WTC11 (cell line): ENCODE results near the gene AATK. TPM values are rescaled to one million over a fixed set of nuclear protein-coding genes. Genes with fewer than 3 reads are reported as not detected.

Experiments
- ATAC-seq: fragments of 200-7000 bp; cut with Tn5 transposase; 2 replicates; pipeline ENCODE4 v1.10.0; 2021; ENCODE audit warnings: mild to moderate bottlenecking, moderate library complexity
- CTCF ChIA-PET: fragments of 300-600 bp; sonication (Branson Sonifier 250); formaldehyde crosslinking; loops from one replicate; lab custom pipeline; 2021; ENCODE audit warnings: antibody characterized with exemption; lab: Charles Lee
- POLR2A ChIA-PET: fragments of 350-600 bp; sonication (Branson Sonifier 250); formaldehyde crosslinking; loops from one replicate; lab custom pipeline; 2021; ENCODE audit warnings: antibody characterized with exemption; lab: Charles Lee
- DNase-seq: peaks from one replicate; pipeline ENCODE4 v3.0.0; 2021; ENCODE audit warnings: low spot score
- H3K27ac Mint-ChIP-seq: 2 replicates; pipeline ENCODE4 v1.8.0; 2021; ENCODE audit warnings: mixed read lengths
- H3K27me3 Mint-ChIP-seq: 2 replicates; pipeline ENCODE4 v1.8.0; 2021; ENCODE audit warnings: low read depth, mild to moderate bottlenecking, moderate library complexity, mixed read lengths
- H3K36me3 Mint-ChIP-seq: 2 replicates; pipeline ENCODE4 v1.8.0; 2021; ENCODE audit warnings: mixed read lengths
- H3K4me1 Mint-ChIP-seq: 2 replicates; pipeline ENCODE4 v1.8.0; 2022; ENCODE audit warnings: mixed read lengths
- H3K4me3 Mint-ChIP-seq: 2 replicates; pipeline ENCODE4 v1.8.0; 2021; ENCODE audit warnings: mild to moderate bottlenecking, moderate library complexity, mixed read lengths
- H3K9me3 Mint-ChIP-seq: 2 replicates; pipeline ENCODE4 v1.8.0; 2021; ENCODE audit warnings: mixed read lengths
- ATF3 ChIP-seq: sonication (generic); formaldehyde crosslinking; conservative IDR thresholded peaks from 2 replicates; pipeline ENCODE4 v1.8.1; 2022; ENCODE audit warnings: mild to moderate bottlenecking, missing genetic modification reagents
- ATF6 ChIP-seq: sonication (generic); formaldehyde crosslinking; IDR thresholded peaks from 2 replicates; pipeline ENCODE4 v1.8.1; 2023; ENCODE audit warnings: mild to moderate bottlenecking, missing genetic modification reagents
- CTCF ChIP-seq: fragments of 200-600 bp; IDR thresholded peaks from 2 replicates; pipeline ENCODE4 v1.8.0; 2022; ENCODE audit warnings: antibody characterized with exemption
- IRF1 ChIP-seq: sonication (generic); formaldehyde crosslinking; IDR thresholded peaks from 2 replicates; pipeline ENCODE4 v1.8.0; 2023; ENCODE audit warnings: missing genetic modification reagents
- MLX ChIP-seq: sonication (generic); formaldehyde crosslinking; IDR thresholded peaks from 2 replicates; pipeline ENCODE4 v1.8.1; 2023; ENCODE audit warnings: mild to moderate bottlenecking, missing genetic modification reagents, moderate library complexity
- NFATC4 ChIP-seq: fragments of 250-450 bp; sonication (Bioruptor Pico); IDR thresholded peaks from 2 replicates; pipeline ENCODE4 v1.9.0; 2021; ENCODE audit warnings: mild to moderate bottlenecking
- PREB ChIP-seq: sonication (generic); formaldehyde crosslinking; IDR thresholded peaks from 2 replicates; pipeline ENCODE4 v1.8.1; 2022; ENCODE audit warnings: mild to moderate bottlenecking, missing genetic modification reagents, moderate library complexity, borderline replicate concordance
- RELA ChIP-seq: sonication (generic); formaldehyde crosslinking; IDR thresholded peaks from 2 replicates; pipeline ENCODE4 v1.8.1; 2022; ENCODE audit warnings: missing genetic modification reagents, mild to moderate bottlenecking, borderline replicate concordance
- TEAD4 ChIP-seq: sonication (generic); formaldehyde crosslinking; IDR thresholded peaks from 2 replicates; pipeline ENCODE4 v1.8.0; 2022; ENCODE audit warnings: mild to moderate bottlenecking, missing genetic modification reagents
- USF1 ChIP-seq: sonication (generic); formaldehyde crosslinking; IDR thresholded peaks from 2 replicates; pipeline ENCODE4 v1.8.0; 2022; ENCODE audit warnings: mild to moderate bottlenecking, missing genetic modification reagents
- USF2 ChIP-seq: sonication (generic); formaldehyde crosslinking; IDR thresholded peaks from 2 replicates; pipeline ENCODE4 v1.8.1; 2023; ENCODE audit warnings: mild to moderate bottlenecking, missing genetic modification reagents, moderate library complexity
- ZMAT4 ChIP-seq: fragments of 250-450 bp; sonication (Bioruptor Pico); IDR thresholded peaks from 2 replicates; pipeline ENCODE4 v1.9.0; 2021; ENCODE audit warnings: mild to moderate bottlenecking
- ZNF121 ChIP-seq: sonication (generic); formaldehyde crosslinking; IDR thresholded peaks from 2 replicates; pipeline ENCODE4 v1.8.0; 2023; ENCODE audit warnings: missing genetic modification reagents
- ZNF138 ChIP-seq: sonication (generic); formaldehyde crosslinking; conservative IDR thresholded peaks from 2 replicates; pipeline ENCODE4 v1.8.1; 2022; ENCODE audit warnings: mild to moderate bottlenecking, moderate library complexity, missing genetic modification reagents
- ZNF263 ChIP-seq: sonication (generic); formaldehyde crosslinking; IDR thresholded peaks from 2 replicates; pipeline ENCODE4 v1.8.1; 2022; ENCODE audit warnings: low read depth, mild to moderate bottlenecking, moderate library complexity, missing genetic modification reagents
- ZNF281 ChIP-seq: sonication (generic); formaldehyde crosslinking; IDR thresholded peaks from 2 replicates; pipeline ENCODE4 v1.8.0; 2023; ENCODE audit warnings: mild to moderate bottlenecking, missing genetic modification reagents
- ZNF425 ChIP-seq: fragments of 250-450 bp; sonication (Bioruptor Pico); conservative IDR thresholded peaks from 2 replicates; pipeline ENCODE4 v1.9.0; 2021; ENCODE audit warnings: mild to moderate bottlenecking
- total RNA-seq: library from RNA; stranded (reverse); gene quantifications from 3 replicates; pipeline ENCODE4 v1.2.3, GENCODE V29; 2021

Gene AATK
- total RNA-seq, 1 experiment from 2014 or later = 2.9 TPM

- TF ChIP-seq ZNF425 (CRISPR knock-in tag) (no peak), NFATC4 (CRISPR knock-in tag) (no peak), ATF6 (no peak), USF2 (no peak), ZNF138 (CRISPR knock-in tag) (no peak), ZNF281 (CRISPR knock-in tag) (no peak), RELA (CRISPR knock-in tag) (no peak)
These were observed 17.8 kb upstream of the AATK start (continued) for GRCh38 chr17:81183807-81184206.

GRCh38 chr17:81183316-81183715, 17.3 kb upstream of the AATK start:
- Mint-ChIP-seq H3K9me3 (no peaks in the 10 kb centered on the region), H3K27ac (no peak overlapping the region), H3K36me3 (no peaks in the 10 kb centered on the region), H3K4me3 (no peak overlapping the region), H3K27me3 (no peaks in the 10 kb centered on the region), H3K4me1 (no peaks in the 10 kb centered on the region)
- CTCF ChIA-PET = no interaction called here
- POLR2A ChIA-PET = no interaction called here
- DNase-seq (no peak), ATAC-seq (no peak)
- no peak for TF ChIP-seq IRF1 (CRISPR knock-in tag)
- TF ChIP-seq ZMAT4 = no peak
- no peak for TF ChIP-seq ZNF121 (CRISPR knock-in tag)
- TF ChIP-seq USF1 (CRISPR knock-in tag) = no peak
- no peak for TF ChIP-seq CTCF
- no peak for TF ChIP-seq TEAD4
- TF ChIP-seq ZNF263 (CRISPR knock-in tag) = no peak
- no peak for TF ChIP-seq PREB (CRISPR knock-in tag)
- no peak for TF ChIP-seq ATF3 (CRISPR knock-in tag)
- TF ChIP-seq MLX = no peak
